ENCODE data around the gene TTC12. TPM values are rescaled to one million over a fixed set of nuclear protein-coding genes. Genes with fewer than 3 reads are reported as not detected.

The TTC12 gene
- total RNA-seq, 1 donor, result 21.4 TPM

- Histone ChIP-seq H3K36me3 (ENCODE audit: insufficient read depth, low read length) (peaks cover 2% of the 10 kb centered on the region), H3K9me3 (ENCODE audit: low read depth, low read length) (no peaks in the 10 kb centered on the region), H3K4me2 (ENCODE audit: insufficient read depth, low read length) (no peak overlapping the region), H3K79me2 (ENCODE audit: insufficient read depth, low read length) (peaks cover 5% of the 10 kb centered on the region), H3K27ac (ENCODE audit: low read depth, low read length) (no peak overlapping the region), H4K20me1 (ENCODE audit: insufficient read depth, low read length) (no peaks in the 10 kb centered on the region), H3K4me1 (ENCODE audit: insufficient read depth, low read length) (peaks cover 14% of the 10 kb centered on the region), H2AFZ (ENCODE audit: low read length) (no peak overlapping the region), H3K4me3 (ENCODE audit: insufficient read depth, low read length) (no peak overlapping the region), H3K27me3 (ENCODE audit: insufficient read depth, low read length) (no peaks in the 10 kb centered on the region)
- no peak for TF ChIP-seq CTCF (IDR thresholded peaks at IDR 0.05; ENCODE audit: extremely low read depth, low read depth, low read length)
- no peak for DNase-seq (ENCODE audit: insufficient read length, low spot score, missing footprints)
Observed at GRCh38 chr11:113315811-113316210, 1.4 kb downstream of the TTC12 start.

- DNase-seq (ENCODE audit: insufficient read length, low spot score, missing footprints), result no peak
- no peaks in the 10 kb centered on the region for H3K9me3 ChIP-seq (ENCODE audit: low read depth, low read length)
- no peaks in the 10 kb centered on the region for H4K20me1 ChIP-seq (ENCODE audit: insufficient read depth, low read length)
- no peak for TF ChIP-seq CTCF (IDR thresholded peaks at IDR 0.05; ENCODE audit: extremely low read depth, low read depth, low read length)
- peaks cover 5% of the 10 kb centered on the region for H3K79me2 ChIP-seq (ENCODE audit: insufficient read depth, low read length)
- H3K27me3 ChIP-seq (ENCODE audit: insufficient read depth, low read length), result no peaks in the 10 kb centered on the region
- H3K27ac ChIP-seq (ENCODE audit: low read depth, low read length), result no peak overlapping the region
- peaks cover 14% of the 10 kb centered on the region for H3K4me1 ChIP-seq (ENCODE audit: insufficient read depth, low read length)
- no peak overlapping the region for H2AFZ ChIP-seq (ENCODE audit: low read length)
- H3K36me3 ChIP-seq (ENCODE audit: insufficient read depth, low read length), result peaks cover 2% of the 10 kb centered on the region
- H3K4me3 ChIP-seq (ENCODE audit: insufficient read depth, low read length), result no peak overlapping the region
- no peak overlapping the region for H3K4me2 ChIP-seq (ENCODE audit: insufficient read depth, low read length)
Observed at GRCh38 chr11:113316256-113316655, 1.9 kb downstream of the TTC12 start.

- Histone ChIP-seq H3K36me3 (ENCODE audit: insufficient read depth, low read length) (peaks cover 2% of the 10 kb centered on the region), H3K79me2 (ENCODE audit: insufficient read depth, low read length) (peaks cover 5% of the 10 kb centered on the region), H3K4me3 (ENCODE audit: insufficient read depth, low read length) (no peak overlapping the region), H3K4me1 (ENCODE audit: insufficient read depth, low read length) (peaks cover 14% of the 10 kb centered on the region), H2AFZ (ENCODE audit: low read length) (no peak overlapping the region), H4K20me1 (ENCODE audit: insufficient read depth, low read length) (no peaks in the 10 kb centered on the region), H3K4me2 (ENCODE audit: insufficient read depth, low read length) (no peak overlapping the region), H3K9me3 (ENCODE audit: low read depth, low read length) (no peaks in the 10 kb centered on the region), H3K27ac (ENCODE audit: low read depth, low read length) (no peak overlapping the region), H3K27me3 (ENCODE audit: insufficient read depth, low read length) (no peaks in the 10 kb centered on the region)
- no peak for DNase-seq (ENCODE audit: insufficient read length, low spot score, missing footprints)
- no peak for TF ChIP-seq CTCF (IDR thresholded peaks at IDR 0.05; ENCODE audit: extremely low read depth, low read depth, low read length)
Observed at GRCh38 chr11:113317339-113317738, 3.0 kb downstream of the TTC12 start.

GRCh38 chr11:113319085-113319484 lies 4.7 kb downstream of the TTC12 start:
- Histone ChIP-seq H3K36me3 (ENCODE audit: insufficient read depth, low read length) (peaks cover 6% of the 10 kb centered on the region), H3K79me2 (ENCODE audit: insufficient read depth, low read length) (peaks cover 5% of the 10 kb centered on the region), H3K9me3 (ENCODE audit: low read depth, low read length) (no peaks in the 10 kb centered on the region), H2AFZ (ENCODE audit: low read length) (no peak overlapping the region), H3K4me2 (ENCODE audit: insufficient read depth, low read length) (no peak overlapping the region), H3K27me3 (ENCODE audit: insufficient read depth, low read length) (no peaks in the 10 kb centered on the region), H3K27ac (ENCODE audit: low read depth, low read length) (no peak overlapping the region), H4K20me1 (ENCODE audit: insufficient read depth, low read length) (no peaks in the 10 kb centered on the region), H3K4me3 (ENCODE audit: insufficient read depth, low read length) (no peak overlapping the region), H3K4me1 (ENCODE audit: insufficient read depth, low read length) (peaks cover 9% of the 10 kb centered on the region)
- DNase-seq (ENCODE audit: insufficient read length, low spot score, missing footprints), result no peak
- TF ChIP-seq CTCF (IDR thresholded peaks at IDR 0.05; ENCODE audit: extremely low read depth, low read depth, low read length), result no peak

Measured in osteoblast (primary cell).